Stimulated activated naive CD8-positive, alpha-beta T cell treated with anti-CD3 and anti-CD28 coated beads, Interleukin-15, amount 100 ng/mL, for 72 hours (primary cell): ENCODE measurements around the gene WDTC1.

Source experiments
- ATAC-seq: fragments of 150-1000 bp; cut with Tn5 transposase; 2 replicates; pipeline ENCODE4 v1.10.0; 2021; ENCODE audit warnings: mild to moderate bottlenecking, moderate library complexity
- DNase-seq, 2 donors: peaks; one replicate each; pipeline ENCODE4 v3.0.0; 2021 to 2022
- H3K27ac Mint-ChIP-seq, 2 donors: one replicate each; pipeline ENCODE4 v1.8.0; 2022; ENCODE audit warnings: mild to moderate bottlenecking in 2 of 2, mixed read lengths in 2 of 2, moderate library complexity in 2 of 2
- H3K27me3 Mint-ChIP-seq: one replicate; pipeline ENCODE4 v1.8.0; 2022; ENCODE audit warnings: mixed read lengths
- H3K4me1 Mint-ChIP-seq: one replicate; pipeline ENCODE4 v1.8.0; 2022; ENCODE audit warnings: mild to moderate bottlenecking, mixed read lengths
- H3K4me3 Mint-ChIP-seq, 2 donors: one replicate each; pipeline ENCODE4 v1.8.0; 2022; ENCODE audit warnings: mild to moderate bottlenecking in 2 of 2, mixed read lengths in 2 of 2, moderate library complexity in 1 of 2
- H3K9me3 Mint-ChIP-seq, 2 donors: one replicate each; pipeline ENCODE4 v1.8.0; 2022; ENCODE audit warnings: mixed read lengths in 2 of 2

Gene WDTC1

DNA sequence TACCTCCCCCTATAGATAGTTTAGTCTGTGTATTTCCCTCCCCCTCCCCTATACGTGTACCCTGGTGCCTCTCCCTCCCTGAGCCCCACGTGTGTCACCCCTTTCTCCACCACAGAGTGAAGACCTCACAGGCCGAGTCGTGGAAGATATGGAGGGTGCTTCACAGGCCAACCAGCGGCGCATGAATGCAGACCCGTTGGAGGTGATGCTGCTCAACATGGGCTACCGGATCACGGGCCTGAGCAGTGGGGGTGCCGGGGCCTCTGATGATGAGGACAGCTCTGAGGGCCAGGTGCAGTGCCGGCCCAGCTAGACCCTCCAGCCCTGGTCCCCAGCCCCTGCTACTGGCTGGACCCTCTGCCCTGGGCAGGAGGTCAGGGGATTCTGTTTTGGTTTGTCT, 71.6 kb downstream of the WDTC1 start:
- H3K4me1 Mint-ChIP-seq = peaks cover 3% of the 10 kb centered on the region
- H3K4me3 Mint-ChIP-seq = no peak overlapping the region
- peak overlapping the region in 1 of 2 donors; percentile 63 for H3K27ac Mint-ChIP-seq
- DNase-seq = no peak
- H3K27me3 Mint-ChIP-seq = no peaks in the 10 kb centered on the region
- ATAC-seq = no peak
- no peaks in the 10 kb centered on the region for H3K9me3 Mint-ChIP-seq

DNA sequence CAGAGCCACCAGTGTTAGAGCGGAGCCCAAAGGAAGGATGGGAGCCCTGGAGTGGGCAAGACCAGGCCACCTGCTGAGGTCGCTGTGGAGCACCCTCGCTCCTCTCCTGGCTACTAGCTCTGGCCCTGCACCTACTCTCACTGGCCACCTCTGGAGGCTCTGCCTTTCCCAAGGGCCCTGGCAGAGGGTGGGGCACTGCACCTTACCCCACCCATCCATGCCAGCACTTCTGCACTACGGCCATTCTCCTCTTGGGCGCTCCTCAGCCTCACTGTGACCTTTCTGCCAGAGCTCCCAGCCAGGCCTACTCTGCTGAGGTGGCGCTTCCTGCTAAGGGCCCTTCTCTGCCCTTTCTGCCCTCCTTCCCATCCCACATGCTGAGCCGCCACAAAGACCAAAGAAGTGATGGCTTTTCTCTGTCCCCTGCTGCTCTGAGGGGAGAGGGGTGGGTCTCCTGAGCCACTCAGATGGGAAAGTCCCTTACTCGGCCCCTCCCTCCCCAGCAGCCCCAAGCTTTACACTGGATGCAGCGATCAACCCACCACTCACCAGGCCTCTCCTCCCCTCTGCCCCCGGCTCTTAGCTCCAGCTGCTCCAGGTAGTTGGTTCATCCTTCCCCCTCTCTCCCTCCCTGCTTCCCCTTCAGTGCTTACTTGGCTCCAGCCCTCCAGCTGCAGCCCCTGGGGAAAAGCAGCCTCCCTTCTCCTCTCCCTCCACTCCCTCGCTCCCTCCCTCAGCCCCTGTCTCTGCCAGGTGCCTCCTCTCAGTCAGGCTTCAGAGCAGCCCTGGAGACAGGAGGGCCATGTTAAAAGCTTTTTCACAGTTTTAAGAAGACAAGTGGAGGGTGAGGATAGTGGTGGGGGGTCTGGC, 72.7 kb downstream of the WDTC1 start:
- Mint-ChIP-seq H3K27ac (peak overlapping the region in 1 of 2 donors; percentile 63), H3K4me3 (no peak overlapping the region), H3K9me3 (no peaks in the 10 kb centered on the region), H3K27me3 (no peaks in the 10 kb centered on the region), H3K4me1 (no peaks in the 10 kb centered on the region)
- ATAC-seq (no peak), DNase-seq (no peak)

DNA sequence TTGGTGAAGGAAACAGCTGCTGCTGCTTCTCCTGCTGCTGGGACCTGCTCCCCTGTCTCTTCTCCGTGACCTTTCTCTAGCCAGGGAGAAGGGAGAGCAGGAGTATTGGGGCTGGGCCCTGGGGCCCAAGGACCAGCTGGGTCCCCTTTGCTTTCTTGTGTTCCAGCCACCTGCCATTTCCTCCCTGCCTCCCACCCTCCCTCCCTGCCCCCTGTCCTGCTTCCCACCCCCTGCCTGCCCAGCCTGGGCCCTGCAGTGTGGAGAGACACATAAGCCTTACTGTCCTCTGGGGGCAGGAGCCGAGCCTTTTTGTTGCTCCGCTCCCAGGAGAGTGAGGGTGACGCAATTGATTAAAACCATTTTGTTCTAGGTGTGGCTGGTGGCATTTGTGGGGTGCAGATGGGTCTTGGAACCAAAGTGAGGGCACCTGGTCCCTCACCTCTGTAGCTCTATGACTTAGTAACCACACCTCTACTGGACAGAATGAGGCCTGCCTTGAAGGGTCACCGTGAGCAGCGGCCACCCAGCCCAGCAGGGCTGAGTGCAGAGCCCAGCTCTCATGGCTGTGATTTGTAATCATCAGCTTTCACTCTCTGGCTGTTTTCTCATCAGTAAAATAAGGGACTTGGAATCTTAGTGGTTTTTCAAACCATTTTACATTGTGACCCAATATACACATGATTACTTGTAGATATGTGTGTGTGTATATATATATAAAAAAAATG, 73.6 kb downstream of the WDTC1 start:
- Mint-ChIP-seq H3K4me1 (no peaks in the 10 kb centered on the region), H3K9me3 (no peaks in the 10 kb centered on the region), H3K4me3 (no peak overlapping the region), H3K27ac (no peak overlapping the region), H3K27me3 (no peaks in the 10 kb centered on the region)
- ATAC-seq (no peak), DNase-seq (no peak)

DNA sequence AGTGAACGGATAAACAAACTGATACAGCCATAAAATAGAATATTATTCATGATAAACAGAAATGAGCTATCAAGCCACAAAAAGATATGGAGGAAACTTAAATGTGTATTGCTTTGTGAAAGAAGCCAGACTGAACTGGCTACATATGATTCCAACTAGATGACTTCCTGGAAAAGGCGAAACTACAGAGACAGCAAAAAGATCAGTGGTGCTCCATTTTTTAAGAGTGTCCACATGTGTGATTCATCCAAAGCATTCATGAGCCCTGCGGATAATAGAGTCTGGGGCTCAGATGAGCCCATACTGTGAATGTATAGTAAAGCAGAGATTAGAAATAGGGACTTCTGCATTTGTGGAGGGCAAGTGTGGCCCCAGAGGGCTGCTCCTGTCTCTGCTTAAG, 79.7 kb downstream of the WDTC1 start:
- no peak for DNase-seq

DNA sequence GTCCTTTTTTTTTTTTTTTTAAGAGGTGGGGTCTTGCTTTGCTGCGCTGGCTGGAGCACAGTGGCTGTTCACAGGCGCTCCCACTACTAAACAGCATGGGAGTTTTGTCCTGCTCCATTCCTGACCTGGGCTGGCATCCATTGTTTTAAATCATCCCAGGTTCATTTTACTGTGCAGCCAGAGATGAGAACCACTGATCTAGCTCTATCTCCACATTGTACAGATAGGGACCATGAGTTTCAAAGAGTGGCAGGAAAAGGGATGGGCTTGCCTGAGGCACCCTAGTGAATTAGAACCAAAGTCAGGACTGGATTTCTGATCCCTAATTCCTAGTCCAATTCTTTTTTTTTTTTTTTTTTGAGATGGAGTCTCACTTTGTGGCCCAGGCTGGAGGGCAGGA, 80.3 kb downstream of the WDTC1 start:
- Mint-ChIP-seq H3K4me3 (no peak overlapping the region), H3K27ac (no peak overlapping the region), H3K4me1 (no peaks in the 10 kb centered on the region), H3K9me3 (no peaks in the 10 kb centered on the region), H3K27me3 (no peaks in the 10 kb centered on the region)
- no peak for ATAC-seq
- no peak for DNase-seq

More for the DNA sequence above, 79.7 kb downstream of the WDTC1 start:
- Mint-ChIP-seq H3K27ac (no peak overlapping the region), H3K27me3 (no peaks in the 10 kb centered on the region), H3K4me1 (no peaks in the 10 kb centered on the region), H3K9me3 (no peaks in the 10 kb centered on the region), H3K4me3 (no peak overlapping the region)
- ATAC-seq = no peak

DNA sequence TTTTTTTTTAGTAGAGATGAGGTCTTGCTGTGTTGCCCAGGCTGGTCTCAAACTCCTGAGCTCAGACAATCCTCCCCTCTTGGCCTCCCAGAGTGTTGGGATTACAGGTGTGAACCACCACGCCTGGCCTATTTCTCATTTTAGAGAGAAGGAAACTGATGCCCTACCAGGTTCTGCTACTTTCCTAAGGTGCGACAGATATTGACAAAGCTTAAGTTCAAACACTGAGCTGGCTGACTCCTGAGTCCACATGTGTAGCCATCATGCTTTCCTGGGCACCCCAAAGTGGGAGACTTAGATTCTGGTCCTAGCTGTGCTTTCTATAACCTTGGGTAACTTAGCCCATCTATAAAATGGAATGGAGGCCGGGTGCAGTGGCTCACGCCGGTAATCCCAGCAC, 82.4 kb downstream of the WDTC1 start:
- H3K9me3 Mint-ChIP-seq = no peaks in the 10 kb centered on the region
- ATAC-seq = no peak
- DNase-seq = no peak
- no peaks in the 10 kb centered on the region for H3K4me1 Mint-ChIP-seq
- no peak overlapping the region for H3K27ac Mint-ChIP-seq
- H3K4me3 Mint-ChIP-seq = no peak overlapping the region
- no peaks in the 10 kb centered on the region for H3K27me3 Mint-ChIP-seq

DNA sequence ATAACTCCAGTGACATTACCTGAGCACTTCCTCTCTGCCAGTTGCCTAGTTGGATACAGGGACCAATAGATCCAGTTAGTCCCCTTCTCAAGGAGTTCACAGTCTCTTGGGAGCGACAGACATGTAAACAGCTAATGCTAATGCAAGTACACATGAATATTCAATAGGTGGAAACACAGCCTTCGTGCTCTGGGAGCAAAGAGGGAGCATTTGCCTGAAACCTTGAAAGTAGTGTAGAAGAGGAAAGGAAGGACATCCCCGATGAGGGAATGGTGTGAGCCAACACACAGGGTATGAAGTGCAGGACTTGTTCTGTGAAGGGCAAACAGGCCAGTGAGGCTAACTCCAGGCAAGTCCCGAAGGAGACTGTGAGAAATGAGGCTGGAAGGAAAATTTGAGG, 83.7 kb downstream of the WDTC1 start:
- ATAC-seq (no peak), DNase-seq (no peak)
- Mint-ChIP-seq H3K27me3 (no peaks in the 10 kb centered on the region), H3K9me3 (no peaks in the 10 kb centered on the region), H3K27ac (no peak overlapping the region), H3K4me1 (no peaks in the 10 kb centered on the region), H3K4me3 (no peak overlapping the region)

DNA sequence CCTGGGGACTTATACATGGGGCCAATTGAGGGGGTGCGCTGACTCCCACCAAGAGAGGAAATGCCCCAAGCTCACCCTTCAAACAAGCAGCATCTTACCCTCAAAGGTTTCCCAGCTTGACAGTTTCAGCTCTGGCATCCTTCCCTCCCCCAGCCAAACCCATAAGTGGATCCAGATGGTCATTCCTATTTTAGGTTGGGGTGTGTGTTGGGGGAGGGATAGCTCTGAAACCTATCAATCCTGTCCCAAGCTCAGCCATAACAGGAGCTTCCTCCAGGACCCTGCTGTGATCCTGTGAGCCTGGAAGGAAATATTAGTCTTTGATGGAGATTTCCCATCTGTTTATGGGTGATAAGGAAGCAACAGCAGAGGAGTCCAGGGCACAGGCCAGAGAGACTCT, 84.2 kb downstream of the WDTC1 start:
- Mint-ChIP-seq H3K27me3 (no peaks in the 10 kb centered on the region), H3K9me3 (no peaks in the 10 kb centered on the region), H3K4me1 (peaks cover 3% of the 10 kb centered on the region), H3K4me3 (no peak overlapping the region), H3K27ac (no peak overlapping the region)
- no peak for DNase-seq
- ATAC-seq = no peak

DNA sequence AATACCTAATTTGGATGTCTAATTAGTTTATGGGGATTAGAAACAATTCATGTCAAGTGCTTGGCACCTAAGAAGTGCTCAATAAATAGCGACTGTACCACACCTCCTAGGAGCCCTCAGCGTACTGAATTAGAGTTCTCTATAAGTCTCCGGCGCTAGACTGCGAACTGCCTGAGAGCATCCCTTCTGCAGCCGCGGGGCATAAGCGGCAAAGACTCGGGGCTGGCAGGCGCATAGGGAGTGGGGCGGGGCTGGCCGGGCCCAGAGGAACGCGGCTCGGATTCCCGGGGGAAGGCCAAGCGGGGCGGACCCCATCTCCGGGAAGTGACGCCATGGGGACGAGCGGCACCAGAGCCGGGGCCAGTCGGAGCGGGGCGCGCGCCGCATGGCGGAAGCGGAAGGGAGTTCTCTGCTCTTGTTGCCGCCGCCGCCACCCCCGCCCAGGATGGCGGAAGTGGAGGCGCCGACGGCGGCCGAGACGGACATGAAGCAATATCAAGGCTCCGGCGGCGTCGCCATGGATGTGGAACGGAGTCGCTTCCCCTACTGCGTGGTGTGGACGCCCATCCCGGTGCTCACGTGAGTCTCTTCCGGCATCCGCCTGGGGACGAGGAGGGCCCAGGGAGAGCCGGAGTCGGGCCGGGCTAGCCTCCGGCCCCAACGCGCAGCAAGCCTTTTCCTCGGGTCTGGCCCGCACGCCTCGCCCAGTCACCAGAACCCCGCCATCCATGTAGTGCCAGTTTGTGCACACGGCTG, 87.6 kb downstream of the WDTC1 start, which contains the start of gene TMEM222:
Gene TMEM222, plus strand, starts transcription at position 351 of the 756 bp plus-strand sequence. Its CDS starts 35 bp downstream, at position 386.
- Mint-ChIP-seq H3K4me3 (peak within 1 kb of the TSS; percentile 93 to 99), H3K27ac (peak within 1 kb of the TSS; percentile 96 to 97), H3K27me3 (no peaks in the 10 kb centered on the region), H3K9me3 (no peaks in the 10 kb centered on the region), H3K4me1 (peaks cover 34% of the 10 kb centered on the region)
- DNase-seq (peak; percentile 98), ATAC-seq (peak; percentile 98)

DNA sequence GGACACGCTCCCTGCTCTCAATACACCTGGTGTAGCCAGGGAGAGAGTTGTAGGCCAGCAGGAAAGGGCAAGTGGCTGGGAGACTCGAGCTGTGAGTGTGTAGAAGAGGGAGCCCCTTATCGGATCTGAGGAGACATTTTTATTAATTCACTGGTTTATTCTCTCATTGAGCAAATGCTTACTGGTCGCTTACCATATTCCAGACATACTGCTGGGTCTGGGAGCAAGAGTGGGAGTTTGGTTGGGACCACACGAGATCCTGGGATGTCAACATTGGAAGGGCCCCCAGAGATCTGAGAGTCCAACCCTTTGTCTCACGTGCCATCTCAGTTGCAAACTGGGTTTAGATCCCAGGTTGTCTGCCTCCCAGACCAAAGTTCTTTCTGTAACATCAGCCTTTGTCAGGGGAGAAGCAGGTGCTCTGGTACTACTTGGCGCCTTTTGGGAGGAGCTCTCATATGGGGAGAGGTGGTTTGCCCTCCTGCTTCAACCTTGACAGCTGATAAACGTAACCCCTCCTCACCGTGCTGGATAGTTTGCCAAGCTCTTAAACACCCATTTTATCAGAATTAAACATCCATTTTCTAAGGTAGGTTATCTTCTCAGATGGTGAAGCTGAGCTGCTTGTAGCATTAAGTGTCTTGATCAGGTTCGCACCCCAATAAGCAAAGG, 88.3 kb downstream of the WDTC1 start:
- Mint-ChIP-seq H3K4me1 (peaks cover 36% of the 10 kb centered on the region), H3K9me3 (no peaks in the 10 kb centered on the region), H3K27ac (peak overlapping the region; percentile 96 to 97), H3K27me3 (no peaks in the 10 kb centered on the region), H3K4me3 (peak overlapping the region; percentile 93 to 99)
- DNase-seq = no peak
- no peak for ATAC-seq

DNA sequence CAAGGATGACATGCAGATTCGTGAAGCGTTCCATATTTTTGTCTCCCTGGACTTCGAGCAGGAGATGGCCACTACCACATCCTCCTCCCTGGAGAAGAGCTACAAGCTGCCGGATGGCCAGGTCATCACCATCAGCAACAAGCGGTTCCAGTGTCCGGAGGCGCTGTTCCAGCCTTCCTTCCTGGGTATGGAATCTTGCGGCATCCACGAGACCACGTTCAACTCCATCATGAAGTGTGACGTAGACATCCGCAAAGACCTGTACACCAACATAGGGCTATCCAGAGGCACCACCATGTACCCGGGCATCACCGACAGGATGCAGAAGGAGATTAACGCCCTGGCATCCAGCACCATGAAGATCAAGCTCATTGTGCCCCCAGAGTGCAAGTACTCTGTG, 90.9 kb downstream of the WDTC1 start:
- H3K4me1 Mint-ChIP-seq = peaks cover 55% of the 10 kb centered on the region
- H3K27me3 Mint-ChIP-seq = no peaks in the 10 kb centered on the region
- DNase-seq (no peak), ATAC-seq (no peak)
- H3K27ac Mint-ChIP-seq = no peak overlapping the region
- H3K4me3 Mint-ChIP-seq = no peak overlapping the region
- H3K9me3 Mint-ChIP-seq = no peaks in the 10 kb centered on the region

DNA sequence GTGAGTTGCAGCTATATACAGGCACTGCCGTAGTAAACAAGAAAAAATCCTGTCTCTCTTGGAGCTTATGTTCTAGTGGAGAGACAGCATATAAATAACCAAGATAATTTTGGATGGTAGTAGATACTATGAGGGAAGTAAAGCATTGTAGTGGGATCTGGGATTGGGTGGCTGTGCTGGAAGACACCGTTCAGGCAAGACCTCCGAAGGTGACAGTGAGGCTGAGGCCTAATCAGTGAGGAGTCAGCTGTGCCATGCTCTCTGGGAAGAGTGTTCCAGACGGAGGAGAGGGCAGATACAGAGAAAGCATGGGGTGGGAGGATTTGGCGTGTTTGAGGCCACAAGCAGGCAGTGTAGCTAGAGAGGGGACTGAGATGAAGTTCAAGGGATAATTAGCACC, 93.5 kb downstream of the WDTC1 start:
- DNase-seq (no peak), ATAC-seq (no peak)
- H3K27ac Mint-ChIP-seq = peak overlapping the region; percentile 20 to 74
- H3K9me3 Mint-ChIP-seq = no peaks in the 10 kb centered on the region
- no peak overlapping the region for H3K4me3 Mint-ChIP-seq
- H3K4me1 Mint-ChIP-seq = peaks cover 67% of the 10 kb centered on the region
- H3K27me3 Mint-ChIP-seq = no peaks in the 10 kb centered on the region

DNA sequence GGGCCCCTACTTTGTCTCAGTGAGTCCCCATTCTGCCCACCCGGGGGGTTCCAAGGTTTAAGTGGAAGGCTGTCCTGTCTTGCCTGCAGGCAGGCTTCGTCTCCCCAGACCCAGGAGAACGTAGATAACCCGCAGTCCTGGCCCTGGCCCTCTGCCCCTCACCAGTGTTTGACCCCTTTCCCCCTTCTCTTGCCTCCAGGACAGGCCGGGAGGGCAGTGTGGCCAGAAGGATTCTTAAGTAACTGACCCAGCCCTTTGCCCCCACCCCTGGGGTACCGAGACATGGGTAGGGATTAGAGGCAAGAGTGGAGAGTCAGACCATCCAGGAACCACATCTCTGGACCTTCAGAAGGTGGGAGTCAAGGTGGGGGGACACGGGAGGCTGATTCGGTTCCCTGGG, 96.4 kb downstream of the WDTC1 start:
- no peak for ATAC-seq
- Mint-ChIP-seq H3K27me3 (no peaks in the 10 kb centered on the region), H3K4me3 (no peak overlapping the region), H3K9me3 (no peaks in the 10 kb centered on the region), H3K4me1 (peaks cover 45% of the 10 kb centered on the region), H3K27ac (peak overlapping the region; percentile 45 to 69)
- no peak for DNase-seq

DNA sequence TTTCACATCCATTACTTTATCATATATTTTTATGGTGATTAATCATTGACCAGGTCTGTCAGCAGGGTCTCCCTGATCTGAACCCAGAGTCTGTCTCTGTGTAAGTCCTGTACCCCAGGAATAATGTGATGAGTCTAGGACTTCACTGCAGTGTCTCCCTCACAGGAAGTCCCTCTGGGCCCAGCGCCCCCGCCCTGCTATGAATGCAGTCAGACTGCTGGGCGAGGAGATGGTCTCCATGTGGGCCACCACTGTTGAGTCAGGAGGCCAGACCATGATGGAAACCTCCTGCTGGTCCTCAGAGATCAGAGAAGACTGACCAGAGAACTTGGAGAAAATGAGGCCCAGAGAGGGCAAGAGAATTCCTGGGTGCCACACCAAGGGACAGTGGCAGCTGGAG, 97.0 kb downstream of the WDTC1 start:
- Mint-ChIP-seq H3K4me3 (no peak overlapping the region), H3K27ac (peak overlapping the region in 1 of 2 donors; percentile 13), H3K4me1 (peaks cover 39% of the 10 kb centered on the region), H3K27me3 (no peaks in the 10 kb centered on the region), H3K9me3 (no peaks in the 10 kb centered on the region)
- no peak for DNase-seq
- ATAC-seq = no peak

DNA sequence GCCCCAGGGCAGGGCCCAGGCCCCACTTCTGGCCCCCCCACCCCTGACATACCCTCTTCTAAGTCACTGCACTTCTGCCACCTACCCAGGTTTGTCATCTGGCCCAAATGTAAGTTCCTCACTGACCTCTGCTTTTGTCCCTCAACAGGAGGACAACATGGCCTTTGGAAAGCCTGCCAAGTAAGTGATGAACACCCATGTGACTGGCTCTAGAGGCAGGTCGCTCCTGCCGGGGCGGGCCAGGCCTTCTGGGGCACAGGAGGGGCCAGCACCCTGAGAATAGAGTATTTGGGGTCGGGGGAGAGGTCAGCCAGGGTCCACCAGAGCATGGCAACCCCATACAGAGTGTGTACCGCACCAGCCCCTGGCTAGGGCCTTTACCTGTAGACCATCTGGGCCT, 97.5 kb downstream of the WDTC1 start:
- DNase-seq = no peak
- Mint-ChIP-seq H3K4me1 (peaks cover 35% of the 10 kb centered on the region), H3K27ac (no peak overlapping the region), H3K9me3 (no peaks in the 10 kb centered on the region), H3K4me3 (no peak overlapping the region), H3K27me3 (no peaks in the 10 kb centered on the region)
- no peak for ATAC-seq
